Stomach (tissue), 9 donors: Measurements from ENCODE around the gene SYT8. TPM values are rescaled to one million over a fixed set of nuclear protein-coding genes. Genes with fewer than 3 reads are reported as not detected.

Experiments used
- DNase-seq, 2 donors: peaks; one replicate each; pipeline versions ENCODE4 v3.0.0 to v3.0.0-alpha.2; 2013 to 2019
- H3K27ac ChIP-seq, 5 donors: fragments of 200-600 bp in 4 of 5; sonication (generic) in 4 of 5; one replicate each; pipeline ENCODE4 v1.5.1; 2013 to 2019; ENCODE audit warnings: mild to moderate bottlenecking in 1 of 5, moderate library complexity in 1 of 5
- H3K27me3 ChIP-seq, 3 donors: fragments of 200-600 bp; sonication (generic); one replicate each; pipeline ENCODE4 v1.5.1; 2017 to 2019; ENCODE audit warnings: mixed run types in 1 of 3
- H3K36me3 ChIP-seq, 4 donors: fragments of 200-600 bp; sonication (generic); 1 replicate in 3 of 4; 2 replicates in 1 of 4; pipeline ENCODE4 v1.5.1; 2016 to 2019
- H3K4me1 ChIP-seq, 4 donors: fragments of 200-600 bp; sonication (generic); one replicate each; pipeline ENCODE4 v1.5.1; 2016 to 2019
- H3K4me3 ChIP-seq, 4 donors: fragments of 200-600 bp; sonication (generic) in 3 of 4; one replicate each; pipeline ENCODE4 v1.5.1; 2016 to 2019; ENCODE audit warnings: mild to moderate bottlenecking in 1 of 4
- H3K9me3 ChIP-seq, 4 donors: fragments of 200-600 bp; sonication (generic); one replicate each; pipeline ENCODE4 v1.5.1; 2016 to 2019
- EP300 ChIP-seq: sonication (generic); formaldehyde crosslinking; IDR thresholded peaks from one replicate; pipeline ENCODE4 v1.6.1; 2017; ENCODE audit warnings: antibody characterized with exemption
- POLR2A ChIP-seq, 4 donors: fragments of 450-650 bp; IDR thresholded peaks; one replicate each; pipeline ENCODE4 v1.6.1; 2016; ENCODE audit warnings: antibody characterized with exemption in 4 of 4, control low read depth in 2 of 4, mild to moderate bottlenecking in 1 of 4, moderate library complexity in 1 of 4
- POLR2AphosphoS5 ChIP-seq, 3 donors: sonication (generic); formaldehyde crosslinking; IDR thresholded peaks; one replicate each; pipeline ENCODE4 v1.6.1; 2016; ENCODE audit warnings: antibody characterized with exemption in 3 of 3
- WGBS, 5 donors: extraction: QIAGEN DNeasy Blood & Tissue Kit in 3 of 5; methylation state at CpG; one replicate each; pipeline versions ENCODE4 v1.1.5 to v1.1.7; 2013 to 2018; 5-methylcytosine and 5-hydroxymethylcytosine counted together
- intact Hi-C: fragments of 100-400 bp; cut with DNase I; formaldehyde crosslinking; loops from one replicate; pipeline ENCODE4 v1.15.1; 2023; ENCODE audit warnings: low total_unique reads
- polyA plus RNA-seq, 3 donors: library from polyadenylated mRNA; stranded (reverse); fragments of 200-250 nt; gene quantifications; one replicate each; pipeline ENCODE4 v1.2.3, GENCODE V29; 2013
- total RNA-seq, 5 donors: library from RNA; depleted of rRNA; stranded (reverse); fragments of >200 nt; gene quantifications; one replicate each; pipeline versions ENCODE4 v1.1.0 to v1.2.3, GENCODE V29; 2014 to 2016
- TF ChIP-seq, protein P1 (sequence below), 7 experiments: fragments of 450-650 bp in 4 of 7; fragments of 200-600 bp in 3 of 7; sonication (generic) in 3 of 7; IDR thresholded peaks; one replicate each; pipeline ENCODE4 v1.5.1; 2016 to 2019; ENCODE audit warnings: antibody characterized with exemption in 7 of 7, control low read depth in 2 of 7, mild to moderate bottlenecking in 1 of 7
- donor health status: healthy with polysubstance abuse.
- donor health status: Bipolar disorder and iron deficiency.
- donor health status: healthy.

The SYT8 gene
- total and polyA plus RNA-seq, 8 donors = 0.72 to 77.3 (median 2.7) TPM

DNA sequence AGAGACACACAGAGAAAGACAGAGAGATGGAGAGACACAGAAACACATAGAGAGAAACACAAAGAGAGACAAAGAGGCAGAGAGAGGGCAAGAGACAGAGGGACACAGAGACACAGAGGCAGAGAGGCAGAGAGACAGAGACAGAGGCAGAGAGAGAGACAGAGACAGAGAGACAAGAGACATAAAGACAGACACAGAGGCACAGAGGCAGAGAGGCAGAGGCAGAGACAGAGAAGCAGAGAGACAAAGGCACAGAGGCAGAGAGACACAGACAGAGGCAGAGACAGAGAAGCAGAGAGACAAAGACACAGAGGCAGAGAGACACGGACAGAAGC is 10.3 kb downstream of the SYT8 start:
- intact Hi-C loops = no loop called here
- Histone ChIP-seq H3K27ac (peak overlapping the region in 4 of 5 donors; percentile 14 to 62 (median 54)), H3K36me3 (no peaks in the 10 kb centered on the region), H3K27me3 (no peaks in the 10 kb centered on the region), H3K4me1 (peaks cover 0 to 46% (median 6%) of the 10 kb centered on the region in 4 donors), H3K4me3 (no peak overlapping the region), H3K9me3 (no peaks in the 10 kb centered on the region)
- TF ChIP-seq POLR2A (IDR thresholded peaks at IDR 0.05) (no peak), POLR2AphosphoS5 (IDR thresholded peaks at IDR 0.05) (no peak), EP300 (no peak)
- TF ChIP-seq, protein P1, sequence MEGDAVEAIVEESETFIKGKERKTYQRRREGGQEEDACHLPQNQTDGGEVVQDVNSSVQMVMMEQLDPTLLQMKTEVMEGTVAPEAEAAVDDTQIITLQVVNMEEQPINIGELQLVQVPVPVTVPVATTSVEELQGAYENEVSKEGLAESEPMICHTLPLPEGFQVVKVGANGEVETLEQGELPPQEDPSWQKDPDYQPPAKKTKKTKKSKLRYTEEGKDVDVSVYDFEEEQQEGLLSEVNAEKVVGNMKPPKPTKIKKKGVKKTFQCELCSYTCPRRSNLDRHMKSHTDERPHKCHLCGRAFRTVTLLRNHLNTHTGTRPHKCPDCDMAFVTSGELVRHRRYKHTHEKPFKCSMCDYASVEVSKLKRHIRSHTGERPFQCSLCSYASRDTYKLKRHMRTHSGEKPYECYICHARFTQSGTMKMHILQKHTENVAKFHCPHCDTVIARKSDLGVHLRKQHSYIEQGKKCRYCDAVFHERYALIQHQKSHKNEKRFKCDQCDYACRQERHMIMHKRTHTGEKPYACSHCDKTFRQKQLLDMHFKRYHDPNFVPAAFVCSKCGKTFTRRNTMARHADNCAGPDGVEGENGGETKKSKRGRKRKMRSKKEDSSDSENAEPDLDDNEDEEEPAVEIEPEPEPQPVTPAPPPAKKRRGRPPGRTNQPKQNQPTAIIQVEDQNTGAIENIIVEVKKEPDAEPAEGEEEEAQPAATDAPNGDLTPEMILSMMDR (IDR thresholded peaks at IDR 0.05) = no peak
- no peak for DNase-seq
- WGBS, 5 donors = 73 to 85% (median 75%) methylated on average over 1 of the region's 1 CpG

DNA sequence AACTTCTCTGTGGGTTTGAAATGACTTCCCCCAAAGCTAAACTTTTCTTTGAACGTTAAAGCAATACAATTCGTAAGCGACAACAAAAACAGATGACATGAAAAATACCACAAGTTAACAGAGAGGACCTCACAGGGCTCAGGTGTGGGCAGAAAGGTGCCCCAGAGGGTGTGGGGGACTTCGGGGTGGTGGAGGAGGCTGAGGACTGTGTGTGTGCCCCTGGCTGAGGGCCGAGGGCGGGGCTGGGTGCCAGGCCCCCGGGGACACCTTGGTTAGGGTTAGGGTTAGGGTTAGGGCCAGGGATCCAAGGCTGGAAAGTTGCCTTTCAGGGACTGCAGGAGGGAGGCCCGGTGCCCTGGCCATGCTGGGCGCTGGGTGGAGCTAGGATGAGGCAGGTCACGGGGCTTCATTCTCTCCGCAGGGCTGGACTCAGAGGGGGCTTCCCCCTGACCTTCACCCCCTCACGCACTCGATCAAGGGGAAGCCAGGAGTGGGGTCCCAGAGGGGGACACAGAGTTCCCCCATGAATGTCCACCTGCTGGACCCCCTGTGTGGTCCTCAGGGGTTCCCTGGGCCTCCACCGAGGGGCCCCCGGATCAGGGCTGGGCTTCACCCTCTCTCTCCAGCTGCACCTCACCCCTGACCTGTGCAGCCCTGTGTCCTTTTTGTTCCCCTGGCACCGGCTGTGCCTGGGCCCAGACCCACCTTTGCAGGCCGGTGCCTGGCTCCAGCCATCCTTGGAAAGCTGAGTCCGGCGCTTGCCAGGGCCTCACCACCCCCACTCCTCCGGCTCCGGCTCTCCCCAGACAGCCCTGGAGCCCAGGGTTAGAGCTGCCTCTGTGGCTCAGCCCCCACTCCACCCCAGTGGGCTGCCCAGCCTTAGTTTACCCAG is 11.0 kb downstream of the SYT8 start:
- Histone ChIP-seq H3K4me1 (peaks cover 0 to 42% (median 6%) of the 10 kb centered on the region in 4 donors), H3K27ac (peak overlapping the region in 2 of 5 donors; percentile 14 to 62), H3K36me3 (no peaks in the 10 kb centered on the region), H3K27me3 (no peaks in the 10 kb centered on the region), H3K4me3 (no peak overlapping the region), H3K9me3 (no peaks in the 10 kb centered on the region)
- TF ChIP-seq POLR2A (IDR thresholded peaks at IDR 0.05) (no peak), EP300 (no peak), POLR2AphosphoS5 (IDR thresholded peaks at IDR 0.05) (no peak)
- TF ChIP-seq, protein P1 (IDR thresholded peaks at IDR 0.05) = no peak
- DNase-seq = no peak
- intact Hi-C loops = no loop called here
- 68 to 75% (median 70%) methylated on average over 14 to 21 of the region's 21 CpGs for WGBS, 5 donors

DNA sequence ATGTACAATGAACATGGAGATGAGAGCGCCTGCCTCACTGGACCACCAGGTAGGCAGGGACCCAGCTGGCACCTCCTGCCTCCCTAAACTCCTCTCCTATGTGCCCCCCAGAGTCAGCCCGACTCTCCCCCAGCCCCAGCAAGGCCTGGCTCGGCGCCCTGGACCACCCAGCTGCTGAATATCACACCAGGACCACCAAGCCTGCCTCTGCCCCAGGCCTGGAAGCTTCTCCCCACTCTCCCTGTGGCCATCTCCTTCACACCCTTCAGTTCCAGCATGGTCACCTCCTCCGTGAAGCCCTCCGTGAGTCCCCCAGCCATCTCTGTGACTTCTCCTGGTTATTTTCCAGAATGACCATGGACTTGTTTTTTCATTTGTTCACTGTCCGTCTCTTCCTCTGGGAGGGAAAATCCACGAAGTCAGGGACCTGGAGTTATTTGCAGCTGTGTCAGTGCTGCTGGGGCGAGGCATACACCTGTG is 11.7 kb downstream of the SYT8 start:
- H3K27ac ChIP-seq = no peak overlapping the region
- no peak overlapping the region for H3K4me3 ChIP-seq
- WGBS, 5 donors = 82 to 92% (median 86%) methylated on average over 9 of the region's 9 CpGs
- DNase-seq = no peak
- intact Hi-C loops = no loop called here
- TF ChIP-seq POLR2AphosphoS5 (IDR thresholded peaks at IDR 0.05) (no peak), POLR2A (IDR thresholded peaks at IDR 0.05) (no peak), EP300 (no peak)
- TF ChIP-seq, protein P1 (IDR thresholded peaks at IDR 0.05) = no peak
- H3K27me3 ChIP-seq = no peaks in the 10 kb centered on the region
- H3K9me3 ChIP-seq = no peaks in the 10 kb centered on the region
- peaks cover 0 to 48% (median 6%) of the 10 kb centered on the region in 4 donors for H3K4me1 ChIP-seq
- no peaks in the 10 kb centered on the region for H3K36me3 ChIP-seq

DNA sequence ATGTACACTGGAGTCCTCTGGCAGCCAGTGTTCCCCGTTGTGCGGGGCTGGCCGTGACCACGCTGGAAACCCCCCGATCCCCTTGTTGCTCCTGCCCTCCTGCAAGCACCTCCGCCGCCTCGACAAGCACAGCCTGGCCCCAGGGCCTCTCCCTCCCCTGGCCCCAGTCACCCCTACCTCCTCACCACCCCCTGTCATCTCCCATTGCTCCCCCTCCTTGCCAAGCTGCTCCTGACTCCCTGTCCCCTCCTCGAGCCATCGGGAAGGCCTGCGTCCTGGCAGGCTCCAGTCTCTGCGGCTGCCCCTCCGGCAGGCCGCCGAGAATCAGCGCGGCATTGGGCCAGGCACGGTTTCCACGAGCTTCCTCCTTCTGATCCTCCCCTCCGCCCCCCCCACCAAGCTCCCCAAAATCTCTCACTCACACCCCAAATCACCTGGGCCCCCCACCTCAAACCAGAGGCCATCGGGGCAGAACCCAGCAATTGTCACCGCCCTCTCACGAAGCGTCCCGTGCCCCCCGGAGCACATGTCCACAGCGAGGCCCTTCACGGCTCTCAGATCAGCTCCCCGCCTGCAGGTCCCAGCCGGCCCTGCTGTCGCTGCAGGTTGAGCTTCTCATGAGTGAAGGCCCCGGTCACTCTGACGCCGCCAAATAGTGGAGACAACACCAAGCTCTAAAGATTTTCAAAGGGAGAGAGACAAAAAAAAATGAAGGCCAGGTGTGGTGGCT is 12.4 kb downstream of the SYT8 start:
- no peak for TF ChIP-seq POLR2AphosphoS5 (IDR thresholded peaks at IDR 0.05)
- Histone ChIP-seq H3K27me3 (no peaks in the 10 kb centered on the region), H3K27ac (no peak overlapping the region), H3K36me3 (no peaks in the 10 kb centered on the region), H3K9me3 (no peaks in the 10 kb centered on the region), H3K4me3 (no peak overlapping the region), H3K4me1 (peaks cover 0 to 55% (median 7%) of the 10 kb centered on the region in 4 donors)
- 91 to 95% (median 93%) methylated on average over 32 to 34 of the region's 34 CpGs for WGBS, 5 donors
- intact Hi-C loops = no loop called here
- no peak for DNase-seq
